ENCODE results near the gene DLGAP1. TPM values are rescaled to one million over a fixed set of nuclear protein-coding genes. Genes with fewer than 3 reads are reported as not detected.

The DLGAP1 gene
- total RNA-seq, 3 donors from 2014 or later = 0.96 to 17.6 (median 5.2) TPM

GRCh38 chr18:4238966-4239365 lies 216.1 kb downstream of the DLGAP1 start:
- no peaks in the 10 kb centered on the region for H3K9me3 ChIP-seq
- H3K27ac ChIP-seq = no peak overlapping the region
- intact Hi-C loops (cut with DNase I; ENCODE audit: low total_unique reads) = no loop called here
- H3K4me3 ChIP-seq = no peak overlapping the region
- TF ChIP-seq POLR2A (IDR thresholded peaks at IDR 0.05) (no peak), POLR2AphosphoS5 (IDR thresholded peaks at IDR 0.05) (no peak)
- TF ChIP-seq, protein P1, sequence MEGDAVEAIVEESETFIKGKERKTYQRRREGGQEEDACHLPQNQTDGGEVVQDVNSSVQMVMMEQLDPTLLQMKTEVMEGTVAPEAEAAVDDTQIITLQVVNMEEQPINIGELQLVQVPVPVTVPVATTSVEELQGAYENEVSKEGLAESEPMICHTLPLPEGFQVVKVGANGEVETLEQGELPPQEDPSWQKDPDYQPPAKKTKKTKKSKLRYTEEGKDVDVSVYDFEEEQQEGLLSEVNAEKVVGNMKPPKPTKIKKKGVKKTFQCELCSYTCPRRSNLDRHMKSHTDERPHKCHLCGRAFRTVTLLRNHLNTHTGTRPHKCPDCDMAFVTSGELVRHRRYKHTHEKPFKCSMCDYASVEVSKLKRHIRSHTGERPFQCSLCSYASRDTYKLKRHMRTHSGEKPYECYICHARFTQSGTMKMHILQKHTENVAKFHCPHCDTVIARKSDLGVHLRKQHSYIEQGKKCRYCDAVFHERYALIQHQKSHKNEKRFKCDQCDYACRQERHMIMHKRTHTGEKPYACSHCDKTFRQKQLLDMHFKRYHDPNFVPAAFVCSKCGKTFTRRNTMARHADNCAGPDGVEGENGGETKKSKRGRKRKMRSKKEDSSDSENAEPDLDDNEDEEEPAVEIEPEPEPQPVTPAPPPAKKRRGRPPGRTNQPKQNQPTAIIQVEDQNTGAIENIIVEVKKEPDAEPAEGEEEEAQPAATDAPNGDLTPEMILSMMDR (IDR thresholded peaks at IDR 0.05) = no peak
- no peaks in the 10 kb centered on the region for H3K4me1 ChIP-seq
- H3K27me3 ChIP-seq = no peaks in the 10 kb centered on the region
- no peak for DNase-seq (ENCODE audit: low spot score in 2 of 2)
- no peaks in the 10 kb centered on the region for H3K36me3 ChIP-seq

DNA sequence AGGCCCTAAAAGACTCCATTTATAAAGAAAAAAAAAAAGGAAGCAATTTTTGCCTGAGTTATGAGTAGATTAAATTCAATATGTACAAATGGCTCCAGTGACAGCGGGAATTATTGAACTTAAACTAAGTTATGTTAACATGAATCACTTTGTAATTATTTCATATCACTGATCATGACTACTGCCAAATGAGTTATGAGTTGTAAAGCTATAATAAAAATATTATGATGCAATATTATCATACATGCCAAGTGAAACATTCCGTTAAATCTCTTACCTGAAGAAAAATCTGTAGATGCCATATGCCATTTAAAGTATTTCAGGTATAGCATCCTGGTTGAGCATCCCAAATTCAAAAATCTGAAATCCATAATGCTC lies 217.5 kb downstream of the DLGAP1 start:
- intact Hi-C loops (cut with DNase I; ENCODE audit: low total_unique reads) = no loop called here
- Histone ChIP-seq H3K4me1 (no peaks in the 10 kb centered on the region), H3K36me3 (no peaks in the 10 kb centered on the region), H3K27me3 (no peaks in the 10 kb centered on the region), H3K9me3 (no peaks in the 10 kb centered on the region), H3K27ac (no peak overlapping the region), H3K4me3 (no peak overlapping the region)
- TF ChIP-seq POLR2AphosphoS5 (IDR thresholded peaks at IDR 0.05) (no peak), POLR2A (IDR thresholded peaks at IDR 0.05) (no peak)
- TF ChIP-seq, protein P1 (IDR thresholded peaks at IDR 0.05) = no peak
- DNase-seq (ENCODE audit: low spot score in 2 of 2) = no peak

DNA sequence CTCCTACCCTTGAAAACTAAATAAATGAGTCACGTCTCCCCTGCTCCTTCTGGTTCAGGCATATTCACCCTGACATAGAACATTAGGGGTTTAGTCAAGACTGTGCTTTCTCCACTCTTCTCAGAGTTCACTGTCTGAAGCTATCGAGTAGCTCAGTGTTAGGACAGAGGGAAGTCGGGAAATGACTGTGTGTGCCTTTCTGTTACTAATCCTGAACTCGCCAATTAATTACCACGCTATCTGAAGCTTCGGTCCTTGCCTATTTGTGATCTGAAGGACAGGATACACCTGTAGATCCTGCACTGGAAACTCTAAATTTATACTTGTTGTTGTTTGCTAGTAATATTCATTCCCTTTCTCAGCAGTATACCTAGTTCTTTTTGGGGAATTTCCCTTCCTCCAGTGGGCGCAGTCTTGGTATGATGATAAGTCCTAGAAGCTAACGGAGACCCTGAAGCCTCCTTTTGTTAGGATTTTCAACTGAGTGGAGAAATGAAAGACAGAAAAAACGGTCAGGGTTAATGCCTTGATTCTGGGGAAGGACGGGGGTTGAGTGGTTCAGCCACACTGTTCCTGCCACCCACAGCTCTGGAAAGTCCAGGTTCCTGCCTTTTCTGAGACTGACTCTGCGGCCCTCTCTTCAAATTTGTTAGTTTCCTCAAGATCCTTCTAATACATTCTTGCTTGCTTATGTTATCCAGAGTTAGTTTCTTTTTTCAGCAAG lies 218.0 kb downstream of the DLGAP1 start:
- no peak overlapping the region for H3K27ac ChIP-seq
- no peaks in the 10 kb centered on the region for H3K4me1 ChIP-seq
- no peak for TF ChIP-seq POLR2A (IDR thresholded peaks at IDR 0.05)
- TF ChIP-seq, protein P1 (IDR thresholded peaks at IDR 0.05) = no peak
- TF ChIP-seq POLR2AphosphoS5 (IDR thresholded peaks at IDR 0.05) = no peak
- H3K27me3 ChIP-seq = no peaks in the 10 kb centered on the region
- H3K4me3 ChIP-seq = no peak overlapping the region
- DNase-seq (ENCODE audit: low spot score in 2 of 2) = no peak
- H3K9me3 ChIP-seq = no peaks in the 10 kb centered on the region
- intact Hi-C loops (cut with DNase I; ENCODE audit: low total_unique reads) = no loop called here
- H3K36me3 ChIP-seq = no peaks in the 10 kb centered on the region

DNA sequence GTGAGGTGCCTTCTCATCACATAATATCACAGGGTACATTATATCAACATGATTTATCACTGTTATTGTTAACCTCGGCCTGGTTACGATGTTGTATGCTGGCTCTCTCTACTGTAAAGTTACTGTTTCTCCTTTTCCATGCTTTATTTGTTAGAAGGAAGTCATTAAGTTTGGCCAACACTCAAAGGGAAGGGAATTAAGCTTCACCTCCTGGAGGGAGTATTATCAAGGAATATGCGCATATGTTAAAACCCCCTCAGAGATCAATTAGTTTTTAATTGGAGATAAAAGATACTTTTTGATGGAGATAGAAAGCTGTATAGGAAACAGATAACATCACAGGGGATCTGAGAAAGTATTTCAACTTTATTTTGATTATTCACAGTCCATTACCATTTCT lies 221.6 kb downstream of the DLGAP1 start:
- Histone ChIP-seq H3K36me3 (no peaks in the 10 kb centered on the region), H3K4me1 (no peaks in the 10 kb centered on the region), H3K27me3 (no peaks in the 10 kb centered on the region), H3K4me3 (no peak overlapping the region), H3K9me3 (peaks cover 0 to 6% of the 10 kb centered on the region in 2 donors), H3K27ac (no peak overlapping the region)
- no peak for DNase-seq (ENCODE audit: low spot score in 2 of 2)
- TF ChIP-seq, protein P1 (IDR thresholded peaks at IDR 0.05) = no peak
- intact Hi-C loops (cut with DNase I; ENCODE audit: low total_unique reads) = no loop called here

DNA sequence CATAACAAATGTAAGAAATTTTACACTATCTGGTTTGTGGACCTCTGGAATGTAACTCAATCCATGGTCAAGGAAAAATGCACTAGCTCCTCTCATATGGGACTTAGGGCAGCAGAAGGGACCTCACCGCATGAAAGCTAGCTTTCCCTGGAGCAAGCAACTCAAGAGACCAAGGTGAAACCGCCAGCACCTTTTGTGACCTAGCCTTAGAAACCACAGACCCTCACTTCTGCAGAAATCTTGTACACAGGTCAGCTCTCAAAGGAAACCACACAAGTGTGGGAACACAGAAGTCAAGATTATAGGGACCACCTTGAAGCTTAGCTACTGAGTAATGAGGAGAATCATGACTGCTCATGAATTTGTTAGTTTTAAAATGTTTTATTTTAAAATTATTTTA lies 222.5 kb downstream of the DLGAP1 start:
- no peak for DNase-seq (ENCODE audit: low spot score in 2 of 2)
- intact Hi-C loops (cut with DNase I; ENCODE audit: low total_unique reads) = no loop called here
- no peak overlapping the region for H3K27ac ChIP-seq
- no peaks in the 10 kb centered on the region for H3K4me1 ChIP-seq
- H3K36me3 ChIP-seq = no peaks in the 10 kb centered on the region
- TF ChIP-seq, protein P1 (IDR thresholded peaks at IDR 0.05) = no peak
- TF ChIP-seq POLR2AphosphoS5 (IDR thresholded peaks at IDR 0.05) = no peak
- no peak for TF ChIP-seq POLR2A (IDR thresholded peaks at IDR 0.05)
- H3K4me3 ChIP-seq = no peak overlapping the region
- H3K27me3 ChIP-seq = no peaks in the 10 kb centered on the region
- peaks cover 0 to 6% of the 10 kb centered on the region in 2 donors for H3K9me3 ChIP-seq

Data from breast epithelium (tissue), 4 donors.